Stomach (tissue), 9 donors: Measurements from ENCODE around the gene SYCP2L. TPM values are rescaled to one million over a fixed set of nuclear protein-coding genes. Genes with fewer than 3 reads are reported as not detected.
"Not testable (repeated sequence)": the region's sequence is repeated elsewhere in the genome, so short reads cannot be mapped to it uniquely, and the experiment has no call there.

Experiments
- DNase-seq, 2 donors: peaks; one replicate each; pipeline versions ENCODE4 v3.0.0 to v3.0.0-alpha.2; 2013 to 2019
- H3K27ac ChIP-seq, 5 donors: fragments of 200-600 bp in 4 of 5; sonication (generic) in 4 of 5; one replicate each; pipeline ENCODE4 v1.5.1; 2013 to 2019; ENCODE audit warnings: mild to moderate bottlenecking in 1 of 5, moderate library complexity in 1 of 5
- H3K27me3 ChIP-seq, 3 donors: fragments of 200-600 bp; sonication (generic); one replicate each; pipeline ENCODE4 v1.5.1; 2017 to 2019; ENCODE audit warnings: mixed run types in 1 of 3
- H3K36me3 ChIP-seq, 4 donors: fragments of 200-600 bp; sonication (generic); 1 replicate in 3 of 4; 2 replicates in 1 of 4; pipeline ENCODE4 v1.5.1; 2016 to 2019
- H3K4me1 ChIP-seq, 4 donors: fragments of 200-600 bp; sonication (generic); one replicate each; pipeline ENCODE4 v1.5.1; 2016 to 2019
- H3K4me3 ChIP-seq, 4 donors: fragments of 200-600 bp; sonication (generic) in 3 of 4; one replicate each; pipeline ENCODE4 v1.5.1; 2016 to 2019; ENCODE audit warnings: mild to moderate bottlenecking in 1 of 4
- H3K9me3 ChIP-seq, 4 donors: fragments of 200-600 bp; sonication (generic); one replicate each; pipeline ENCODE4 v1.5.1; 2016 to 2019
- EP300 ChIP-seq: sonication (generic); formaldehyde crosslinking; IDR thresholded peaks from one replicate; pipeline ENCODE4 v1.6.1; 2017; ENCODE audit warnings: antibody characterized with exemption
- POLR2A ChIP-seq, 4 donors: fragments of 450-650 bp; IDR thresholded peaks; one replicate each; pipeline ENCODE4 v1.6.1; 2016; ENCODE audit warnings: antibody characterized with exemption in 4 of 4, control low read depth in 2 of 4, mild to moderate bottlenecking in 1 of 4, moderate library complexity in 1 of 4
- POLR2AphosphoS5 ChIP-seq, 3 donors: sonication (generic); formaldehyde crosslinking; IDR thresholded peaks; one replicate each; pipeline ENCODE4 v1.6.1; 2016; ENCODE audit warnings: antibody characterized with exemption in 3 of 3
- WGBS, 5 donors: extraction: QIAGEN DNeasy Blood & Tissue Kit in 3 of 5; methylation state at CpG; one replicate each; pipeline versions ENCODE4 v1.1.5 to v1.1.7; 2013 to 2018; 5-methylcytosine and 5-hydroxymethylcytosine counted together
- intact Hi-C: fragments of 100-400 bp; cut with DNase I; formaldehyde crosslinking; loops from one replicate; pipeline ENCODE4 v1.15.1; 2023; ENCODE audit warnings: low total_unique reads
- polyA plus RNA-seq, 3 donors: library from polyadenylated mRNA; stranded (reverse); fragments of 200-250 nt; gene quantifications; one replicate each; pipeline ENCODE4 v1.2.3, GENCODE V29; 2013
- total RNA-seq, 5 donors: library from RNA; depleted of rRNA; stranded (reverse); fragments of >200 nt; gene quantifications; one replicate each; pipeline versions ENCODE4 v1.1.0 to v1.2.3, GENCODE V29; 2014 to 2016
- TF ChIP-seq, protein P1 (sequence below), 7 experiments: fragments of 450-650 bp in 4 of 7; fragments of 200-600 bp in 3 of 7; sonication (generic) in 3 of 7; IDR thresholded peaks; one replicate each; pipeline ENCODE4 v1.5.1; 2016 to 2019; ENCODE audit warnings: antibody characterized with exemption in 7 of 7, control low read depth in 2 of 7, mild to moderate bottlenecking in 1 of 7
- donor health status: healthy with polysubstance abuse.
- donor health status: Bipolar disorder and iron deficiency.
- donor health status: healthy.

The SYCP2L gene
- total and polyA plus RNA-seq, 8 donors = 0.15 to 2.6 (median 0.58) TPM; not detected in 5

DNA sequence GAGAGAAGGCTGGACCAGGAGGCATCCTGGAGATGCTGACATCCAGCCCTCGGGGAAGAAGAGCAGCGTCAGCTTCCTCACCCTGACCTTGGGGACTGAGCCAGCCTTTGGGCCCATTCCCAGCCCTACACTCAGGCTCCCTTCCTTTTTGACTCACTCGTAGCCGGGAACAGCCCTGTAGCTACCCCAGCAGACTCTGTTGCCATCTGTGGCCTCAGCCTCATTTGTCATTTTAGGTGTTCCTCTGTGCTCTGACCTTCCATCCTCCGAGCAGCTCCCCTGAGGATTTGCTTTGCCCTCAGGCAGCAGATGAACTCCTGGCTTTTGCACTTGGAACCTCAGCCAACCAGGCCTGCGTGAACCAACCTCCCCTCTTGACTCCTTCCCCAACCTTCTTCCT, 89.7 kb downstream of the SYCP2L start:
- H3K9me3 ChIP-seq = no peaks in the 10 kb centered on the region
- no peak overlapping the region for H3K4me3 ChIP-seq
- TF ChIP-seq POLR2A (IDR thresholded peaks at IDR 0.05) (no peak), POLR2AphosphoS5 (IDR thresholded peaks at IDR 0.05) (no peak), EP300 (no peak)
- TF ChIP-seq, protein P1, sequence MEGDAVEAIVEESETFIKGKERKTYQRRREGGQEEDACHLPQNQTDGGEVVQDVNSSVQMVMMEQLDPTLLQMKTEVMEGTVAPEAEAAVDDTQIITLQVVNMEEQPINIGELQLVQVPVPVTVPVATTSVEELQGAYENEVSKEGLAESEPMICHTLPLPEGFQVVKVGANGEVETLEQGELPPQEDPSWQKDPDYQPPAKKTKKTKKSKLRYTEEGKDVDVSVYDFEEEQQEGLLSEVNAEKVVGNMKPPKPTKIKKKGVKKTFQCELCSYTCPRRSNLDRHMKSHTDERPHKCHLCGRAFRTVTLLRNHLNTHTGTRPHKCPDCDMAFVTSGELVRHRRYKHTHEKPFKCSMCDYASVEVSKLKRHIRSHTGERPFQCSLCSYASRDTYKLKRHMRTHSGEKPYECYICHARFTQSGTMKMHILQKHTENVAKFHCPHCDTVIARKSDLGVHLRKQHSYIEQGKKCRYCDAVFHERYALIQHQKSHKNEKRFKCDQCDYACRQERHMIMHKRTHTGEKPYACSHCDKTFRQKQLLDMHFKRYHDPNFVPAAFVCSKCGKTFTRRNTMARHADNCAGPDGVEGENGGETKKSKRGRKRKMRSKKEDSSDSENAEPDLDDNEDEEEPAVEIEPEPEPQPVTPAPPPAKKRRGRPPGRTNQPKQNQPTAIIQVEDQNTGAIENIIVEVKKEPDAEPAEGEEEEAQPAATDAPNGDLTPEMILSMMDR (IDR thresholded peaks at IDR 0.05) = no peak
- no peaks in the 10 kb centered on the region for H3K4me1 ChIP-seq
- H3K27ac ChIP-seq = no peak overlapping the region
- H3K27me3 ChIP-seq = no peaks in the 10 kb centered on the region
- DNase-seq = no peak
- WGBS, 5 donors = 65 to 82% (median 78%) methylated on average over 6 of the region's 6 CpGs
- intact Hi-C loops = no loop called here
- H3K36me3 ChIP-seq = no peaks in the 10 kb centered on the region

GRCh38 chr6:10977231-10977968, 90.5 kb downstream of the SYCP2L start:
- Histone ChIP-seq H3K4me3 (no peak overlapping the region), H3K27ac (no peak overlapping the region), H3K9me3 (no peaks in the 10 kb centered on the region), H3K4me1 (no peaks in the 10 kb centered on the region), H3K36me3 (no peaks in the 10 kb centered on the region), H3K27me3 (no peaks in the 10 kb centered on the region)
- no peak for DNase-seq
- intact Hi-C loops = no loop called here
- WGBS, 5 donors = 88 to 93% (median 90%) methylated on average over 5 of the region's 5 CpGs
- TF ChIP-seq, protein P1 (IDR thresholded peaks at IDR 0.05) = no peak
- TF ChIP-seq POLR2AphosphoS5 (IDR thresholded peaks at IDR 0.05) = no peak
- TF ChIP-seq EP300 = no peak
- TF ChIP-seq POLR2A (IDR thresholded peaks at IDR 0.05) = no peak

DNA sequence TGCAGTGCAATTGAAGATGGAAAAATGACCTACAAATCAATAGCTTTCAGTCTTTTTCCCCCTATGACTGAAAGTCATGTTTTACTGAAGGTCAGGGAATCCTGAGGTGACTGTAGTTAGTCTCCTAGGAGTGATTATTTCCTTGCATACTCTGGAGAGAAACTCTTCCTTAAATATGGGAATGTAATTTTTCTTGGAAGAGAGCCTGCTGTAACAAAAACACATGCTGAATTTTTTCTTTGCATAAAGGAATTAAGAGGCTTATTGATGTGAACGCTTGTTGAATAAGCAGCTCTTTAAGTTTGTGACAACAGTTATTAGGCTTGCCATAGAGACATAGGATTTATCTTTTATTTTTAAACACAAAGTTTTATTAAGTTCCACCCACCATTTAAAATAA, 92.8 kb downstream of the SYCP2L start:
- intact Hi-C loops = no loop called here
- DNase-seq = no peak
- WGBS, 5 donors = 54 to 85% (median 65%) methylated on average over 1 of the region's 1 CpG

DNA sequence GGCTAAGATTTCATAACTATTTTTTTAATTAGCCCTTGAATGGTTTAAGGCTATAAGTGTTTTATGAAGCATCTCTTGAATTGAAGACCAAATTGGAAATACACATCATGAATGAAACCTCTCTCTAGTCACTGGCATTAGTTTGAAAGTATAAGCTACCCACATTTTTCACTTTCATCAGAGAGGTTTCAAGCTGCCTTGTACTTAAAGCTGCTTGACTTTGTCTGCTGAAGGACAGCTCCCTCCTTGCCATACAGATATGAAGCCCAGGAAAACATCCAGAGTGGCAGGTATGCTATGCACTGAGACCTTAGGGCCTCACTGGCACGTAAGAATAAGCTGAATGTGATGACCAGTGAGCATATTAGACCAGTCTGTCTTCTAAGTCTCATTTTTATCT, 94.6 kb downstream of the SYCP2L start:
- H3K27ac ChIP-seq = no peak overlapping the region
- intact Hi-C loops = no loop called here
- H3K4me1 ChIP-seq = no peaks in the 10 kb centered on the region
- WGBS, 5 donors = 82 to 88% (median 88%) methylated on average over 1 of the region's 1 CpG
- H3K4me3 ChIP-seq = no peak overlapping the region
- H3K27me3 ChIP-seq = no peaks in the 10 kb centered on the region
- no peaks in the 10 kb centered on the region for H3K9me3 ChIP-seq
- TF ChIP-seq POLR2AphosphoS5 (IDR thresholded peaks at IDR 0.05) (no peak), POLR2A (IDR thresholded peaks at IDR 0.05) (no peak), EP300 (no peak)
- TF ChIP-seq, protein P1 (IDR thresholded peaks at IDR 0.05) = no peak
- no peaks in the 10 kb centered on the region for H3K36me3 ChIP-seq
- DNase-seq = no peak

More for the DNA sequence above, 92.8 kb downstream of the SYCP2L start:
- no peak overlapping the region for H3K27ac ChIP-seq
- no peaks in the 10 kb centered on the region for H3K36me3 ChIP-seq
- H3K27me3 ChIP-seq = no peaks in the 10 kb centered on the region
- H3K4me3 ChIP-seq = no peak overlapping the region
- no peaks in the 10 kb centered on the region for H3K9me3 ChIP-seq
- H3K4me1 ChIP-seq = no peaks in the 10 kb centered on the region
- TF ChIP-seq EP300 = no peak
- TF ChIP-seq POLR2A (IDR thresholded peaks at IDR 0.05) = no peak
- TF ChIP-seq, protein P1 (IDR thresholded peaks at IDR 0.05) = no peak
- TF ChIP-seq POLR2AphosphoS5 (IDR thresholded peaks at IDR 0.05) = no peak

DNA sequence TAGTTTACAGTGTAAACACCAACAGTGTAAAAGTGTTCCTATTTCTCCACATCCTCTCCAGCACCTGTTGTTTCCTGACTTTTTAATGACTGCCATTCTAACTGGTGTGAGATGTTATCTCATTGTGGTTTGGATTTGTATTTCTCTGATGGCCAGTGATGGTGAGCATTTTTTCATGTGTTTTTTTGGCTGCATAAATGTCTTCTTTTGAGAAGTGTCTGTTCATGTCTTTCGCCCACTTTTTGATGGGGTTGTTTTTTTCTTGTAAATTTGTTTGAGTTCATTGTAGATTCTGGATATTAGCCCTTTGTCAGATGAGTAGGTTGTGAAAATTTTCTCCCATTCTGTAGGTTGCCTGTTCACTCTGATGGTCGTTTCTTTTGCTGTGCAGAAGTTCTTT, 98.1 kb downstream of the SYCP2L start:
- H3K9me3 ChIP-seq, DNase-seq, H3K4me3 ChIP-seq, H3K36me3 ChIP-seq, H3K4me1 ChIP-seq, intact Hi-C loops, H3K27ac ChIP-seq, H3K27me3 ChIP-seq: not testable (repeated sequence)
- WGBS, 5 donors = 54 to 85% (median 68%) methylated on average over 1 to 2 of the region's 2 CpGs
